ENCODE measurements around the gene LRP2.

DNA sequence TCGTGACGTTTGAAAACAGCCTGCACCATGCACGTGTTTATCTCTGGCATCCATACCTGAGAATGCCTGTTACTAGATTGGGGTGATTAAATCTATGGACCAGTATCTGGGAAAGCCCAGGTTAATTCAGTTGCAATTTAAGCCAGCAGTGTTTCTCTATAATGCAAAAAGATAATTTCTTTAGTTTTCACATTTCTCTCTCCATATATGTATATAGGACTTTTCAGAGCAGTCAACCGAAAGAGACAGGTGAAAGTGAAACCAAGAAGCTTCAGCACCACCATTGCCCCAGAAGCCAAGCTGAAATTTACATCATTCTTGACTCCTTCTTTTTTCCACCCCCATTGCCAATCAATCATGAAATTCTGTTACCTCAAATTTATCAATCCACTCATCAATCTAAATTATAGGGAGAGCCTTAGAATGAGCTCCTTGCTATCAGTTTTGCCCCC lies 2.7 kb upstream of the LRP2 start:
- no peak for TF ChIP-seq REST (IDR thresholded peaks at IDR 0.05; ENCODE audit: low read depth)
- TF ChIP-seq FOXM1 (IDR thresholded peaks at IDR 0.05; ENCODE audit: borderline replicate concordance, low read depth): no peak
- TF ChIP-seq EP300 (IDR thresholded peaks at IDR 0.05; ENCODE audit: borderline replicate concordance): no peak
- TF ChIP-seq TCF12 (IDR thresholded peaks at IDR 0.05; ENCODE audit: low read depth): no peak
- TF ChIP-seq ZBTB7A (IDR thresholded peaks at IDR 0.05; ENCODE audit: low read depth): no peak

Measured in Ishikawa (cell line).